ENCODE results near the gene IRX2.

Gene IRX2

DNA sequence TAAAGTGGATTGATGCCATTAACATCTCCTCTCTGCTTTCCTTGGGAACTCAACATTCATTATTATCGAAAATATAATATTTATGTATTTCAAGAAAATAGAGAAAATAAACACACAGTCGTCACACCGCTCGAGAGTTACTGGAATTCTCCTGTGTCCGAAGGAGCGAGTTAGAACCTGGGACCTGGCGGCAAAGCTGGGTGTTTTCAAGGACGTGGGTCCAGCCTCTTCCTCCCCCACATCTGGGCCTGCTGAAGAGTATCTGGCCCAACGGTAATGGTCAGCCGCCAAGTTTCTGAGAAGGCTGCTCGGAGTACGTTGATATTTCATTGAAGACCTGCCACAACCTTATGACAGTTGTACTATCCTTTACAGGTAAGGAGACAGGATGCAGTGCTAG is 47.9 kb downstream of the IRX2 start:
- DNase-seq (ENCODE audit: low spot score) (no peak), ATAC-seq (ENCODE audit: low read depth) (no peak)
- Histone ChIP-seq H3K4me1 (ENCODE audit: insufficient read depth, poor library complexity, severe bottlenecking) (no peaks in the 10 kb centered on the region), H3K27me3 (ENCODE audit: insufficient read depth, poor library complexity, severe bottlenecking) (peaks cover 3% of the 10 kb centered on the region), H3K9me3 (ENCODE audit: severe bottlenecking) (no peaks in the 10 kb centered on the region), H3K4me3 (ENCODE audit: severe bottlenecking) (no peak overlapping the region), H3K36me3 (ENCODE audit: low read depth) (no peaks in the 10 kb centered on the region), H3K27ac (ENCODE audit: poor library complexity, severe bottlenecking) (no peak overlapping the region)
- TF ChIP-seq, protein P1, sequence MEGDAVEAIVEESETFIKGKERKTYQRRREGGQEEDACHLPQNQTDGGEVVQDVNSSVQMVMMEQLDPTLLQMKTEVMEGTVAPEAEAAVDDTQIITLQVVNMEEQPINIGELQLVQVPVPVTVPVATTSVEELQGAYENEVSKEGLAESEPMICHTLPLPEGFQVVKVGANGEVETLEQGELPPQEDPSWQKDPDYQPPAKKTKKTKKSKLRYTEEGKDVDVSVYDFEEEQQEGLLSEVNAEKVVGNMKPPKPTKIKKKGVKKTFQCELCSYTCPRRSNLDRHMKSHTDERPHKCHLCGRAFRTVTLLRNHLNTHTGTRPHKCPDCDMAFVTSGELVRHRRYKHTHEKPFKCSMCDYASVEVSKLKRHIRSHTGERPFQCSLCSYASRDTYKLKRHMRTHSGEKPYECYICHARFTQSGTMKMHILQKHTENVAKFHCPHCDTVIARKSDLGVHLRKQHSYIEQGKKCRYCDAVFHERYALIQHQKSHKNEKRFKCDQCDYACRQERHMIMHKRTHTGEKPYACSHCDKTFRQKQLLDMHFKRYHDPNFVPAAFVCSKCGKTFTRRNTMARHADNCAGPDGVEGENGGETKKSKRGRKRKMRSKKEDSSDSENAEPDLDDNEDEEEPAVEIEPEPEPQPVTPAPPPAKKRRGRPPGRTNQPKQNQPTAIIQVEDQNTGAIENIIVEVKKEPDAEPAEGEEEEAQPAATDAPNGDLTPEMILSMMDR (IDR thresholded peaks at IDR 0.05; ENCODE audit: poor library complexity, severe bottlenecking), result no peak

GRCh38 chr5:2703041-2703440 is 48.4 kb downstream of the IRX2 start:
- Histone ChIP-seq H3K36me3 (ENCODE audit: low read depth) (no peaks in the 10 kb centered on the region), H3K27me3 (ENCODE audit: insufficient read depth, poor library complexity, severe bottlenecking) (peaks cover 3% of the 10 kb centered on the region), H3K9me3 (ENCODE audit: severe bottlenecking) (no peaks in the 10 kb centered on the region), H3K4me3 (ENCODE audit: severe bottlenecking) (no peak overlapping the region), H3K4me1 (ENCODE audit: insufficient read depth, poor library complexity, severe bottlenecking) (no peaks in the 10 kb centered on the region), H3K27ac (ENCODE audit: poor library complexity, severe bottlenecking) (no peak overlapping the region)
- DNase-seq (ENCODE audit: low spot score) (no peak), ATAC-seq (ENCODE audit: low read depth) (no peak)
- TF ChIP-seq, protein P1 (IDR thresholded peaks at IDR 0.05; ENCODE audit: poor library complexity, severe bottlenecking), result no peak

- no peaks in the 10 kb centered on the region for H3K4me1 ChIP-seq (ENCODE audit: insufficient read depth, poor library complexity, severe bottlenecking)
- H3K4me3 ChIP-seq (ENCODE audit: severe bottlenecking), result no peak overlapping the region
- no peaks in the 10 kb centered on the region for H3K9me3 ChIP-seq (ENCODE audit: severe bottlenecking)
- no peak for ATAC-seq (ENCODE audit: low read depth)
- no peak overlapping the region for H3K27ac ChIP-seq (ENCODE audit: poor library complexity, severe bottlenecking)
- no peaks in the 10 kb centered on the region for H3K36me3 ChIP-seq (ENCODE audit: low read depth)
- DNase-seq (ENCODE audit: low spot score), result no peak
- TF ChIP-seq, protein P1 (IDR thresholded peaks at IDR 0.05; ENCODE audit: poor library complexity, severe bottlenecking), result no peak
- peaks cover 3% of the 10 kb centered on the region for H3K27me3 ChIP-seq (ENCODE audit: insufficient read depth, poor library complexity, severe bottlenecking)
Observed at GRCh38 chr5:2702096-2702879, 49.2 kb downstream of the IRX2 start.

DNA sequence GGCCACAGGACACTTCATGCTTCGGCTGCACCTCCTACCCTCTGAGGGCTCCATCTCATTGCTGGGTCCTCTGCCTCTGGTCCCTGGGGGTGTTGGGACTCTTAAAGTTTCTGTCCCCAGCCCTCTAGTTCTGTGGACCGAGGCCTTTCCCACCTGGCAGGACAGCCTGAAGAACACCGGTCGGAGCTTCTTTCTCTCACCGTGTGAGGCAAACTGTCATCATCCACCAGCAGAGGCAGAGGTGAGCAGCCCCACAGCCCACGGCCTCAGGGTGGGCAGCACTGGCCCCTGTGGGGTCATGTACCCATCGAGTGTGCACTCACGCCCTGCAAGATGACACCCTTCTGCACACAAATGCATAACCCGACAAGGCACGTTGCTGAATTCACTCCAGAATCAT is 49.9 kb downstream of the IRX2 start:
- H3K27ac ChIP-seq (ENCODE audit: poor library complexity, severe bottlenecking), result no peak overlapping the region
- no peak overlapping the region for H3K4me3 ChIP-seq (ENCODE audit: severe bottlenecking)
- DNase-seq (ENCODE audit: low spot score) (no peak), ATAC-seq (ENCODE audit: low read depth) (no peak)
- H3K9me3 ChIP-seq (ENCODE audit: severe bottlenecking), result no peaks in the 10 kb centered on the region
- no peaks in the 10 kb centered on the region for H3K4me1 ChIP-seq (ENCODE audit: insufficient read depth, poor library complexity, severe bottlenecking)
- peaks cover 1% of the 10 kb centered on the region for H3K27me3 ChIP-seq (ENCODE audit: insufficient read depth, poor library complexity, severe bottlenecking)
- no peaks in the 10 kb centered on the region for H3K36me3 ChIP-seq (ENCODE audit: low read depth)
- TF ChIP-seq, protein P1 (IDR thresholded peaks at IDR 0.05; ENCODE audit: poor library complexity, severe bottlenecking), result no peak

DNA sequence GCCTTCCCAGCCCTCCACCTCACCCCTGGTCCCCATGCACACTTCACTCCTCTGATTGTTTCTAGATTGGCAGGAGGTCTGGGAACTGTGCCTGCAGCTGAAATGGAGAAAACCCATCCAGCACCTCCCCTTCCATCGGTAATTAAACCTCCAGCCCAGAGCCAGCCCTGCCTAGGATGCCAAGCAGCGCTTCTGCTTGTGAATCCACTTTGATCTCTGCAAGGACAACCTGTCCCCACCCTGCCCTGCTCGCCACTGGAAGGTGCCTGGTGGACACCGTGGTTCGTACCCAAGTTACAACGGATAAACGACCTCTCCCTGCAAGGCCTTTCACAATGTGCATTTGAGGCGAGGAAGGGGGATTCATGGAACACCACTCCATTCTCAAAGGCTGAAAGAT is 50.6 kb downstream of the IRX2 start:
- peaks cover 3% of the 10 kb centered on the region for H3K4me1 ChIP-seq (ENCODE audit: insufficient read depth, poor library complexity, severe bottlenecking)
- TF ChIP-seq, protein P1 (IDR thresholded peaks at IDR 0.05; ENCODE audit: poor library complexity, severe bottlenecking), result no peak
- H3K27me3 ChIP-seq (ENCODE audit: insufficient read depth, poor library complexity, severe bottlenecking), result no peaks in the 10 kb centered on the region
- H3K27ac ChIP-seq (ENCODE audit: poor library complexity, severe bottlenecking), result no peak overlapping the region
- H3K9me3 ChIP-seq (ENCODE audit: severe bottlenecking), result no peaks in the 10 kb centered on the region
- no peak overlapping the region for H3K4me3 ChIP-seq (ENCODE audit: severe bottlenecking)
- DNase-seq (ENCODE audit: low spot score) (no peak), ATAC-seq (ENCODE audit: low read depth) (no peak)
- H3K36me3 ChIP-seq (ENCODE audit: low read depth), result no peaks in the 10 kb centered on the region
